SU-DHL-6 (cell line): ENCODE data around the gene AFAP1.
"Not testable (repeated sequence)": the region's sequence is repeated elsewhere in the genome, so short reads cannot be mapped to it uniquely, and the experiment has no call there.

Experiments used
- EZH2phosphoT487 ChIP-seq: fragments of 200-600 bp; sonication (generic), shearing (Covaris generic); conservative IDR thresholded peaks from 2 replicates; pipeline ENCODE4 v1.6.1; 2018; ENCODE audit warnings: mild to moderate bottlenecking, antibody characterized with exemption, low read length, moderate library complexity, mixed read lengths
- TF ChIP-seq, protein P1 (sequence below): fragments of 200-600 bp; sonication (generic); IDR thresholded peaks from one replicate; pipeline ENCODE4 v1.5.1; 2017; ENCODE audit warnings: antibody characterized with exemption, mild to moderate bottlenecking, low read length, moderate library complexity; ENCODE audit not compliant: insufficient read depth, poor library complexity, severe bottlenecking

DNA sequence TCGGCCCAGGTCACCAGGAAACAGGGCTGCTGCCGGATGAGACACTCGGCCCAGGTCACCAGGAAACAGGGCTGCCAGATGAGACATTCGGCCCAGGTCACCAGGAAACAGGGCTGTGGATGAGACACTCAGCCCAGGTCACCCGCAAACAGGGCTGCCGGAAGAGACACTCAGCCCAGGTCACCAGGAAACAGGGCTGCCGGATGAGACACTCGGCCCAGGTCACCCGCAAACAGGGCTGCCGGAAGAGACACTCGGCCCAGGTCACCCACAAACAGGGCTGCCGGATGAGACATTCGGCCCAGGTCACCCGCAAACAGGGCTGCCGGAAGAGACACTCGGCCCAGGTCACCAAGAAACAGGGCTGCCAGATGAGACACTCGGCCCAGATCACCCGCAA lies 21.5 kb downstream of the AFAP1 start:
- TF ChIP-seq, protein P1, sequence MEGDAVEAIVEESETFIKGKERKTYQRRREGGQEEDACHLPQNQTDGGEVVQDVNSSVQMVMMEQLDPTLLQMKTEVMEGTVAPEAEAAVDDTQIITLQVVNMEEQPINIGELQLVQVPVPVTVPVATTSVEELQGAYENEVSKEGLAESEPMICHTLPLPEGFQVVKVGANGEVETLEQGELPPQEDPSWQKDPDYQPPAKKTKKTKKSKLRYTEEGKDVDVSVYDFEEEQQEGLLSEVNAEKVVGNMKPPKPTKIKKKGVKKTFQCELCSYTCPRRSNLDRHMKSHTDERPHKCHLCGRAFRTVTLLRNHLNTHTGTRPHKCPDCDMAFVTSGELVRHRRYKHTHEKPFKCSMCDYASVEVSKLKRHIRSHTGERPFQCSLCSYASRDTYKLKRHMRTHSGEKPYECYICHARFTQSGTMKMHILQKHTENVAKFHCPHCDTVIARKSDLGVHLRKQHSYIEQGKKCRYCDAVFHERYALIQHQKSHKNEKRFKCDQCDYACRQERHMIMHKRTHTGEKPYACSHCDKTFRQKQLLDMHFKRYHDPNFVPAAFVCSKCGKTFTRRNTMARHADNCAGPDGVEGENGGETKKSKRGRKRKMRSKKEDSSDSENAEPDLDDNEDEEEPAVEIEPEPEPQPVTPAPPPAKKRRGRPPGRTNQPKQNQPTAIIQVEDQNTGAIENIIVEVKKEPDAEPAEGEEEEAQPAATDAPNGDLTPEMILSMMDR = not testable (repeated sequence)
- not testable (repeated sequence) for TF ChIP-seq EZH2phosphoT487
